ENCODE data around the gene CLSTN2.

Gene CLSTN2

DNA sequence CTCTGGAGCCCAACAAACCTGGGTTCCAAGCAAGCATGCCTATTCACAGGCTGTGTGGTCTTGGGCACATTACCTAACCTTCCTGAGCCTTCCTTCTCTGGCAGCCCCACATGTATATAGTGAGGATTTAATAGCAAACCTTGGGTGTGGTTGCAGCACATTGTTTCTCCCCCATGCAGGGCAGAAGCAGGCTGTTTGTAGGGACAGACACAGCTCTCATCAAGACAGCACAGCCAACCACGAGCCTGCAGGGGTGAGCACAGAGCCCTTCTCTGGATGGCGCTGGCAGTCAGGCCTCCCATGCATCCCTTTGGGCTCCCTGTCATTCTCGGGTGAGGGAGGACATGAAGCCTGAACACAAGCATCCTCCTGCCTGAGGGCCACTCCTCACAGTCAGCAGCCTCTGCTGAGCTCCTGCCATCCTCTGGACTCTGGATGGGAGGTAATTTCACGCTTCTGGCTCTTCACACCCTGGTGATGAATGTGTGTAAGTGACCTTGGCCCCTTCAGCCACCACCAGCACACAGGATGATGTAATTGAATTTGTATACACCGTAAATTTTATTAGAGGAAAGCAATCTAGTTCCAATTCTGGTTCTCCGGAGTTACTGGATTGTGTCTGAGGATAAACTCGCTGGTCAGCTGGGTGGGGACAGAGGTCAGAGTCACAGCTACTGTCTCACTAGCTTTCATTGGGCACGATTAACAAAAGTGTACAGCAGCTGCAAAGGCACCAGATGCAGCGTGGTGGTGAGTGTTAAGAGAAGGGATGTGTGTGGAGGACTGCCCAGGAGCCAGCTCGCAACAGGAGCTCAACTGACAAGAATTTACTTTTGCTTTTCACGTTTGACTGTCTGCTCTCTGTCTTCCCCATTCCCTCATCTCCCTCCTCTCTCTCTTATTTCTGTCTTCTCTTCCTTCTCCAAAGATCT is 118.1 kb downstream of the CLSTN2 start:
- CTCF ChIA-PET: interaction anchor here (1.0 to 1.6 kb wide), 2 partner anchors 8 to 9 kb away, joined by 3 to 5 read pairs; no protein-coding TSS in a partner anchor
- TF ChIP-seq, protein P1, sequence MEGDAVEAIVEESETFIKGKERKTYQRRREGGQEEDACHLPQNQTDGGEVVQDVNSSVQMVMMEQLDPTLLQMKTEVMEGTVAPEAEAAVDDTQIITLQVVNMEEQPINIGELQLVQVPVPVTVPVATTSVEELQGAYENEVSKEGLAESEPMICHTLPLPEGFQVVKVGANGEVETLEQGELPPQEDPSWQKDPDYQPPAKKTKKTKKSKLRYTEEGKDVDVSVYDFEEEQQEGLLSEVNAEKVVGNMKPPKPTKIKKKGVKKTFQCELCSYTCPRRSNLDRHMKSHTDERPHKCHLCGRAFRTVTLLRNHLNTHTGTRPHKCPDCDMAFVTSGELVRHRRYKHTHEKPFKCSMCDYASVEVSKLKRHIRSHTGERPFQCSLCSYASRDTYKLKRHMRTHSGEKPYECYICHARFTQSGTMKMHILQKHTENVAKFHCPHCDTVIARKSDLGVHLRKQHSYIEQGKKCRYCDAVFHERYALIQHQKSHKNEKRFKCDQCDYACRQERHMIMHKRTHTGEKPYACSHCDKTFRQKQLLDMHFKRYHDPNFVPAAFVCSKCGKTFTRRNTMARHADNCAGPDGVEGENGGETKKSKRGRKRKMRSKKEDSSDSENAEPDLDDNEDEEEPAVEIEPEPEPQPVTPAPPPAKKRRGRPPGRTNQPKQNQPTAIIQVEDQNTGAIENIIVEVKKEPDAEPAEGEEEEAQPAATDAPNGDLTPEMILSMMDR (IDR thresholded peaks at IDR 0.05; ENCODE audit: control extremely low read depth, extremely low read depth, low read depth, missing control alignments): no peak
- no peak for DNase-seq (ENCODE audit: extremely low spot score)
- POLR2A ChIA-PET: no interaction called here

DNA sequence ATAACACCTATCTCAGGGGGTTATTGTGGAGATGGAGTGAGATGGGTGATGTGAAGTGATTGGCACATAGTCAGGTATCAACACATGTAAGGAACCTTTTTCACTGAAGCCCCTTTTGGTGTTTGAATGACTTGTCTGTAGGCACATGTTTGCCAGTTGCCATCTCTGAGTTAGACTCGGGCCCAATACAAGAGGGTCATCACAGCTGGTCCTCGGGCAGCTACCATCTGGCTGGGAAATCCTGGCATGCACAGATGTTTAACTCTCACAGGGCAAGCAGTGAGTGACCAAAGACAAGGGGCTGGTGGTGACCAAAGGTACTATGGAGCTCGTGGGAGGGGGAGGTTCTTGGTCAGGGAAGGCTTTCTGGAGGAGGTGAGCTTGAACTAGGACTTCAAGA is 118.8 kb downstream of the CLSTN2 start:
- ChIA-PET CTCF (interaction anchor here (1.6 kb wide), 1 partner anchor 9 kb away, joined by 5 read pairs; no protein-coding TSS in a partner anchor), POLR2A (no interaction called here)
- TF ChIP-seq, protein P1 (IDR thresholded peaks at IDR 0.05; ENCODE audit: control extremely low read depth, extremely low read depth, low read depth, missing control alignments): no peak
- no peak for DNase-seq (ENCODE audit: extremely low spot score)

DNA sequence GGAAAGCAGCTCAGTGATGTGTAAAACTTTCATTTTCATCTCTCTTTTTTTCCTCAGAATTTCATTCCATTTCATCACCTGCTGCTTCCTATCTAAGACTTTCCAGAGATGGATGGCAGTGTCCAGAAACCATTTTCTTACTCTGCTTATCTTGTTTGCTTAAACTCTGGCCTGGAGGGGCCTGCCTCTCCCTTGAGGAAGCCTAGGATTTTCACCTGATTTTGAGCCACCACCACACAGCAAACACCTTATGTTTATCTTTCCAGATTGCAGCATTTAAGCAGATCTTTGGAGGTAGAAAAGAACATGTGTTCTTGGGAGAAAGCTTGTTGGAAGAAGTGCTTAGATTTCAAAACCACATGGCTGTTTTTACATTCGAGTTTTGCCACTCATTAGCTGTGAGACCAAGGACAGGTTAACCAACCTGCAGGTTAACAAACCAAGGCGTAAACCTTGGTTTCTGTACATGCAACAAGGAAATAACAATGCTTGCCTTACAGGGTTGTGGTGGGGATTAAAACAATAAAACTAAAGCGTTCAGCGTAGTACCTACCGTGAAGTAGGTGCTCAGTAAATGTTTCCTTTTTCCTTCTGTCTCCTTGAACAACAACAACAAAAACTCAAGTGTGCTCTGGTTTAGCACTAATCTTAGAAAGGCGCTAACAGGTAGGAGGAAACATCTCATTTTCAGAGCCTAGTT is 120.3 kb downstream of the CLSTN2 start:
- ChIA-PET POLR2A (no interaction called here), CTCF (no interaction called here)
- TF ChIP-seq, protein P1 (IDR thresholded peaks at IDR 0.05; ENCODE audit: control extremely low read depth, extremely low read depth, low read depth, missing control alignments): no peak
- DNase-seq (ENCODE audit: extremely low spot score): no peak

DNA sequence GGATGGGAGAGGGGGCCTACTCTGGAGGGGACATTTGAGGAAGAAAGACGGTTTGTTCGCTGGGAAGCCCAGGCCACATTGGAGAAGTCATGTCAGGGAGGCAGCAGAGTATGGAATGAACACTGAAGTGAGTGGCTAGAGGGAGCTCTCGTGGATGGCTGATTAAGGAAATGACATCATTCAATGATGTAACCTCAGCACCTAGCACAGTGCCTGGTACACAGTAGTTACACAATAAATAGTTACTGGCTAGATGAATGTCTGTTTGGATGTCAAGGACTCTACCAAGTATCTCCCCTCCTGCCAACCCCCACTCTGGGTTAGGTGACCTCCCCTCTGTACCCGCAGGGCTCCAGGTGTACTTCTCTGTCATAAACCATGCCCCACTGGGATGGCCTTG is 121.1 kb downstream of the CLSTN2 start:
- ChIA-PET CTCF (no interaction called here), POLR2A (no interaction called here)
- TF ChIP-seq, protein P1 (IDR thresholded peaks at IDR 0.05; ENCODE audit: control extremely low read depth, extremely low read depth, low read depth, missing control alignments): no peak
- no peak for DNase-seq (ENCODE audit: extremely low spot score)

DNA sequence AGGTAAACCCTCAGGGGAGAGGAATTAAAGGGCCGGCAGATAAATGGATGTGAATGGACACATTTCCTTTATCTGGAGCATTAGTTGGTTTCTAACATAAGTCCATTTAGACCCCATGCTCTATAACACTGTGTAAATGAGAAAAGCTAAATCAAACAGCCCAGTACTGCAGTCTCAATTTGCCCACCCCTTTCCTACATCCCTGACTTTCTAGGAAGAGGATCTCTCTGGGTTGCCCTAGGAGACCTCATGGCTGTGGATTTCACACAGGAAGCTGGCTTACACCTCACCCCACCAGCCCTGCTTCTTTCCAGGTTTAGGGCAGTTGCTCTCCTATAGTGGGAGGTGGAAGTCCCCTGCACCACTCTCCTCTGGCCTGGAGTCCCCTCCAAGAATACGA is 126.2 kb downstream of the CLSTN2 start:
- TF ChIP-seq, protein P1 (IDR thresholded peaks at IDR 0.05; ENCODE audit: control extremely low read depth, extremely low read depth, low read depth, missing control alignments): no peak
- ChIA-PET CTCF (interaction anchor here (1.4 to 2.1 kb wide), 2 partner anchors 9 to 11 kb away, joined by 3 to 6 read pairs; no protein-coding TSS in a partner anchor), POLR2A (no interaction called here)
- DNase-seq (ENCODE audit: extremely low spot score): no peak

DNA sequence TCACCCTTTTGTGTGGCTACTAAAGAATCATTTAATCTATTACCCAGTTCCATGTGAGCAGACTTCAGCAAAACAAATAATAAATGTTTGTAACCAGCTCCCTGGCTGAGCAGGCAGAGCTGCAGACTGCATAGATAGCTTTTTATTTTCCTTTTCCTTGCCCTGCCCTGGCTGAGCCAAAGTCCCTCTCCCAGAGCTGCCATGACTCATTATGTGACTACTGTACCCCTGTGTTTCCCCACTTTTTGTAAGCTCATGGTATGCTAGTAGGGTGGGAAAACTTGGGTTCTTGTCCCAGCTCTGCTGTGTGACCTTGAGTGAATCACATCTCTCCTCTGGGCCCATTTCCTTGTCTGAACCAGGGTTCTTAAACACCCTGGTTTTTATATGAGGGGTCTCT is 127.5 kb downstream of the CLSTN2 start:
- POLR2A ChIA-PET: no interaction called here
- CTCF ChIA-PET: interaction anchor here (0.9 to 2.1 kb wide), 3 partner anchors 9 to 802 kb away, joined by 3 to 6 read pairs (median 5); no protein-coding TSS in a partner anchor
- no peak for DNase-seq (ENCODE audit: extremely low spot score)
- TF ChIP-seq, protein P1 (IDR thresholded peaks at IDR 0.05; ENCODE audit: control extremely low read depth, extremely low read depth, low read depth, missing control alignments): no peak
